Measurements from ENCODE around the gene CCM2L. TPM values are rescaled to one million over a fixed set of nuclear protein-coding genes. Genes with fewer than 3 reads are reported as not detected.

CCM2L gene
- polyA plus RNA-seq, 3 donors: not detected

- no peaks in the 10 kb centered on the region for H3K4me1 ChIP-seq (ENCODE audit: control insufficient read depth in 1 of 2, insufficient read depth in 2 of 2, low read length in 2 of 2)
- no peak overlapping the region for H3K4me2 ChIP-seq (replicated peaks; ENCODE audit: extremely low read depth, low read length, poor library complexity, severe bottlenecking)
- DNase-seq: no peak
- TF ChIP-seq, protein P1, sequence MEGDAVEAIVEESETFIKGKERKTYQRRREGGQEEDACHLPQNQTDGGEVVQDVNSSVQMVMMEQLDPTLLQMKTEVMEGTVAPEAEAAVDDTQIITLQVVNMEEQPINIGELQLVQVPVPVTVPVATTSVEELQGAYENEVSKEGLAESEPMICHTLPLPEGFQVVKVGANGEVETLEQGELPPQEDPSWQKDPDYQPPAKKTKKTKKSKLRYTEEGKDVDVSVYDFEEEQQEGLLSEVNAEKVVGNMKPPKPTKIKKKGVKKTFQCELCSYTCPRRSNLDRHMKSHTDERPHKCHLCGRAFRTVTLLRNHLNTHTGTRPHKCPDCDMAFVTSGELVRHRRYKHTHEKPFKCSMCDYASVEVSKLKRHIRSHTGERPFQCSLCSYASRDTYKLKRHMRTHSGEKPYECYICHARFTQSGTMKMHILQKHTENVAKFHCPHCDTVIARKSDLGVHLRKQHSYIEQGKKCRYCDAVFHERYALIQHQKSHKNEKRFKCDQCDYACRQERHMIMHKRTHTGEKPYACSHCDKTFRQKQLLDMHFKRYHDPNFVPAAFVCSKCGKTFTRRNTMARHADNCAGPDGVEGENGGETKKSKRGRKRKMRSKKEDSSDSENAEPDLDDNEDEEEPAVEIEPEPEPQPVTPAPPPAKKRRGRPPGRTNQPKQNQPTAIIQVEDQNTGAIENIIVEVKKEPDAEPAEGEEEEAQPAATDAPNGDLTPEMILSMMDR (IDR thresholded peaks at IDR 0.05): no peak
- H3K36me3 Mint-ChIP-seq: no peaks in the 10 kb centered on the region
- H3K4me1 Mint-ChIP-seq: no peaks in the 10 kb centered on the region
- peak overlapping the region in 1 of 7 donors; percentile 15 for H3K27ac Mint-ChIP-seq
- no peaks in the 10 kb centered on the region for H3K36me3 ChIP-seq (replicated peaks in 1 of 2; ENCODE audit: control insufficient read depth in 1 of 2, insufficient read depth in 2 of 2, low read length in 2 of 2)
- no peaks in the 10 kb centered on the region for H4K20me1 ChIP-seq (ENCODE audit: insufficient read depth, low read length)
- WGBS (ENCODE audit: insufficient coverage): 94% methylated on average over 3 of the region's 5 CpGs
- H3K9me3 ChIP-seq (replicated peaks in 1 of 2; ENCODE audit: control insufficient read depth in 1 of 2, insufficient read depth in 1 of 2, low read length in 2 of 2): no peaks in the 10 kb centered on the region
- H3K27me3 Mint-ChIP-seq (ENCODE audit: low read depth in 3 of 3): peaks cover 14 to 19% (median 18%) of the 10 kb centered on the region in 3 donors
- H3K27ac ChIP-seq (ENCODE audit: low read depth in 1 of 2, low read length in 2 of 2): no peak overlapping the region
- H3K27me3 ChIP-seq (ENCODE audit: control insufficient read depth in 2 of 2, insufficient read depth in 2 of 2, low read length in 2 of 2): peaks cover 0 to 11% of the 10 kb centered on the region in 2 donors
- no peak overlapping the region for H2AFZ ChIP-seq (ENCODE audit: insufficient read depth, low read depth, low read length, poor library complexity, severe bottlenecking)
- H3K4me3 Mint-ChIP-seq: no peak overlapping the region
- H3K9me3 Mint-ChIP-seq: no peaks in the 10 kb centered on the region
- H3K4me3 ChIP-seq (replicated peaks in 1 of 3; ENCODE audit: low read depth in 2 of 3, low read length in 3 of 3): no peak overlapping the region
- no peaks in the 10 kb centered on the region for H3K79me2 ChIP-seq (ENCODE audit: insufficient read depth, low read length)
- intact Hi-C loops (cut with micrococcal nuclease): no loop called here
- H3K9ac ChIP-seq (ENCODE audit: insufficient read depth, low read length, poor library complexity, severe bottlenecking): no peak overlapping the region
Observed at GRCh38 chr20:31988430-31989015, 21.7 kb upstream of the CCM2L start.

DNA sequence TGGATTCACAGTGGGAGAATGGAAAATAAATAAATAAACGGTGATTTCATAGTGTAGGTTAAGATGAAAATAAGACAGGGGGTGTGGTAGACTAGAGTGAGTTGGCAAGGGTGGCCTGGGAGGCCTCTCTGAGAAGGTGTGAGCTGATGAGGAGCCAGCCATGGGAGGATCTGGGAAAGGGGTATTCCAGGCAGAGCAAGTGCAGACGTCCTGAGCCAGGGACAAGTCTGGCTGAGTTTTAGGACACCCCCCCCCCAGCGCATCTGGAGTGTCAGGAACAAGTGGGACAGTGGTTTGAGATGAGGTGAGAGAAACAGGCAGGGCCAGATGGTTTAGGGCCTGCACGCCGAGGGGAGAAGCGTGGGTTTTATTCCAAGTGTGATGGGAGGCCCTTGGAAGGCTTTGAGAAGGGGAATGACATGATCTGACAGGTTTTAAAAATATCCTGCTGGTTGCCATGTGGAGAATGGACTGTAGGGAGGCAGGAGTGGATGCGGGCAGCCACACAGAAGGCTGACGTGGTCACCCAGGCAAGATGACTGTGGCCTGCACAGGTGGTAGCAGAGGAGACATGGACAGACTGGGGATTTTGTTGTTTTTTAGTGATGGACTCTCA, 21.1 kb upstream of the CCM2L start:
- Mint-ChIP-seq H3K9me3 (peaks cover 0 to 2% (median 0%) of the 10 kb centered on the region in 7 donors), H3K27me3 (ENCODE audit: low read depth in 3 of 3) (peaks cover 18 to 24% (median 23%) of the 10 kb centered on the region in 3 donors), H3K36me3 (no peaks in the 10 kb centered on the region), H3K27ac (peak overlapping the region in 1 of 7 donors; percentile 15), H3K4me3 (no peak overlapping the region), H3K4me1 (no peaks in the 10 kb centered on the region)
- no peak overlapping the region for H2AFZ ChIP-seq (ENCODE audit: insufficient read depth, low read depth, low read length, poor library complexity, severe bottlenecking)
- no peaks in the 10 kb centered on the region for H4K20me1 ChIP-seq (ENCODE audit: insufficient read depth, low read length)
- intact Hi-C loops (cut with micrococcal nuclease): no loop called here
- no peak overlapping the region for H3K27ac ChIP-seq (ENCODE audit: low read depth in 1 of 2, low read length in 2 of 2)
- no peaks in the 10 kb centered on the region for H3K36me3 ChIP-seq (replicated peaks in 1 of 2; ENCODE audit: control insufficient read depth in 1 of 2, insufficient read depth in 2 of 2, low read length in 2 of 2)
- 90% methylated on average over 7 of the region's 8 CpGs for WGBS (ENCODE audit: insufficient coverage)
- H3K4me2 ChIP-seq (replicated peaks; ENCODE audit: extremely low read depth, low read length, poor library complexity, severe bottlenecking): no peak overlapping the region
- H3K79me2 ChIP-seq (ENCODE audit: insufficient read depth, low read length): no peaks in the 10 kb centered on the region
- DNase-seq: no peak
- H3K4me1 ChIP-seq (ENCODE audit: control insufficient read depth in 1 of 2, insufficient read depth in 2 of 2, low read length in 2 of 2): no peaks in the 10 kb centered on the region
- H3K9me3 ChIP-seq (replicated peaks in 1 of 2; ENCODE audit: control insufficient read depth in 1 of 2, insufficient read depth in 1 of 2, low read length in 2 of 2): no peaks in the 10 kb centered on the region
- TF ChIP-seq, protein P1 (IDR thresholded peaks at IDR 0.05): no peak
- H3K27me3 ChIP-seq (ENCODE audit: control insufficient read depth in 2 of 2, insufficient read depth in 2 of 2, low read length in 2 of 2): peaks cover 6 to 17% of the 10 kb centered on the region in 2 donors
- no peak overlapping the region for H3K9ac ChIP-seq (ENCODE audit: insufficient read depth, low read length, poor library complexity, severe bottlenecking)
- no peak overlapping the region for H3K4me3 ChIP-seq (replicated peaks in 1 of 3; ENCODE audit: low read depth in 2 of 3, low read length in 3 of 3)

All from CD14-positive monocyte (primary cell).